CD4-positive, alpha-beta T cell (primary cell): Measurements from ENCODE around the gene PRKG1. TPM values are rescaled to one million over a fixed set of nuclear protein-coding genes. Genes with fewer than 3 reads are reported as not detected.

Experiments used
- ATAC-seq: fragments of 200-7000 bp; cut with Tn5 transposase; one replicate; pipeline ENCODE4 v1.10.0; 2022; ENCODE audit warnings: mild to moderate bottlenecking; ENCODE audit not compliant: poor library complexity
- CTCF ChIA-PET: fragments of 350-600 bp; sonication (Branson Sonifier 250); formaldehyde crosslinking; loops from one replicate; lab custom pipeline; 2021; ENCODE audit warnings: antibody characterized with exemption, inconsistent platforms; lab: Charles Lee
- POLR2A ChIA-PET: fragments of 350-600 bp; sonication (Branson Sonifier 250); formaldehyde crosslinking; loops from one replicate; lab custom pipeline; 2021; ENCODE audit warnings: antibody characterized with exemption, inconsistent platforms; lab: Charles Lee
- DNase-seq, 14 experiments: peaks; one replicate each; pipeline ENCODE4 v3.0.0-alpha.2; 2013 to 2020; ENCODE audit warnings: mixed read lengths in 2 of 14
- H3K27ac ChIP-seq, 2 donors: one replicate each; pipeline versions ENCODE4 v1.5.1 to v1.7.0; 2013; ENCODE audit warnings: low read length in 2 of 2, low read depth in 1 of 2, mild to moderate bottlenecking in 1 of 2
- H3K27me3 ChIP-seq, 2 experiments: 1 replicate in 1 of 2; 2 replicates in 1 of 2; pipeline versions ENCODE4 v1.6.1 to v1.7.0; 2013; ENCODE audit warnings: low read length in 2 of 2, control low read depth in 1 of 2, mild to moderate bottlenecking in 1 of 2, moderate library complexity in 1 of 2; ENCODE audit not compliant: insufficient read depth in 2 of 2, control insufficient read depth in 1 of 2
- H3K36me3 ChIP-seq: one replicate; pipeline ENCODE4 v1.6.1; 2013; ENCODE audit warnings: low read length, control low read depth; ENCODE audit not compliant: insufficient read depth
- H3K4me1 ChIP-seq: one replicate; pipeline ENCODE4 v1.6.1; 2013; ENCODE audit warnings: low read length, control low read depth; ENCODE audit not compliant: insufficient read depth
- H3K4me3 ChIP-seq: one replicate; pipeline ENCODE4 v1.5.1; 2013; ENCODE audit warnings: mild to moderate bottlenecking, low read length, moderate library complexity
- H3K9me3 ChIP-seq, 2 experiments: 1 replicate in 1 of 2; 2 replicates in 1 of 2; pipeline versions ENCODE4 v1.6.1 to v1.7.0; 2013; ENCODE audit warnings: low read length in 2 of 2, mild to moderate bottlenecking in 2 of 2, control low read depth in 1 of 2, moderate library complexity in 1 of 2; ENCODE audit not compliant: control insufficient read depth in 1 of 2, insufficient read depth in 1 of 2
- H3K27ac Mint-ChIP-seq: one replicate; pipeline ENCODE4 v1.8.0; 2020; ENCODE audit warnings: mixed read lengths
- H3K27me3 Mint-ChIP-seq: one replicate; pipeline ENCODE4 v1.8.0; 2021; ENCODE audit warnings: mixed read lengths
- H3K36me3 Mint-ChIP-seq: one replicate; pipeline ENCODE4 v1.8.0; 2021; ENCODE audit warnings: low read depth, mixed read lengths
- H3K4me1 Mint-ChIP-seq: one replicate; pipeline ENCODE4 v1.8.0; 2021; ENCODE audit warnings: low read depth, mixed read lengths
- H3K4me3 Mint-ChIP-seq: one replicate; pipeline ENCODE4 v1.8.0; 2020; ENCODE audit warnings: mild to moderate bottlenecking, mixed read lengths
- H3K9me3 Mint-ChIP-seq: one replicate; pipeline ENCODE4 v1.8.0; 2020; ENCODE audit warnings: mixed read lengths
- intact Hi-C, 2 experiments: fragments of 100-400 bp; cut with DNase I in 1 of 2; cut with micrococcal nuclease in 1 of 2; formaldehyde crosslinking; loops; one replicate each; pipeline versions ENCODE4 v1.15.1 to v1.9.0; 2023 to 2025; cut with DNase I, micrococcal nuclease
- total RNA-seq, 174 experiments: library from RNA in 2 of 174; stranded (reverse) in 2 of 174; gene quantifications; one replicate each; pipeline ENCODE4 v1.2.3 and lab custom pipeline; 2021 to 2026
- TF ChIP-seq, protein P1 (sequence below): fragments of 200-600 bp; IDR thresholded peaks from one replicate; pipeline ENCODE4 v1.8.0; 2022; ENCODE audit warnings: antibody characterized with exemption, mild to moderate bottlenecking

The PRKG1 gene
- total RNA-seq, 2 experiments from 2014 or later = 0.31 TPM; not detected in 1

DNA sequence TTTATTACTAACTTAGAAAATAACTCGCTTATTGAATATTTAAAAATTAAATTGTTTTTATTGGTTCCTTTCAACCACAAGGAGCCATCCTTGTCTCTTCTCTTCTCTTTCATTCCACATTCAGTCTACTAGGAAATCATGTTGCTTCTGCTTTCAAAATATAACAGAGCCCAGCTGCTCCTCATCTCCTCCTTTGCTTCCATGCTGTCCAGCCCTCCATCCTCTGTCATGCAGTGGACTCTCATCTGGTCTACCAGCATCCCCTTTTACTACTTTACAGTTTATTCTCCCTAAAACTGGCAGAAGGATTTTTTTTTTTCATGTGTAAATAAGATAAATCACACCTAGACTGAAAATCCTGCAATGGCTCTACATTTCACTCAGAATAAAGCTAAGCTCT lies 823.3 kb downstream of the PRKG1 start:
- H3K4me1 ChIP-seq = no peaks in the 10 kb centered on the region
- Mint-ChIP-seq H3K27me3 (peaks cover 3% of the 10 kb centered on the region), H3K27ac (no peak overlapping the region), H3K36me3 (no peaks in the 10 kb centered on the region), H3K4me1 (no peaks in the 10 kb centered on the region), H3K9me3 (no peaks in the 10 kb centered on the region), H3K4me3 (no peak overlapping the region)
- ChIA-PET POLR2A (no interaction called here), CTCF (no interaction called here)
- DNase-seq (no peak), ATAC-seq (no peak)
- H3K4me3 ChIP-seq = no peak overlapping the region
- H3K9me3 ChIP-seq = no peaks in the 10 kb centered on the region
- no peaks in the 10 kb centered on the region for H3K27me3 ChIP-seq
- intact Hi-C loops = no loop called here
- H3K36me3 ChIP-seq = no peaks in the 10 kb centered on the region
- no peak overlapping the region for H3K27ac ChIP-seq
- TF ChIP-seq, protein P1, sequence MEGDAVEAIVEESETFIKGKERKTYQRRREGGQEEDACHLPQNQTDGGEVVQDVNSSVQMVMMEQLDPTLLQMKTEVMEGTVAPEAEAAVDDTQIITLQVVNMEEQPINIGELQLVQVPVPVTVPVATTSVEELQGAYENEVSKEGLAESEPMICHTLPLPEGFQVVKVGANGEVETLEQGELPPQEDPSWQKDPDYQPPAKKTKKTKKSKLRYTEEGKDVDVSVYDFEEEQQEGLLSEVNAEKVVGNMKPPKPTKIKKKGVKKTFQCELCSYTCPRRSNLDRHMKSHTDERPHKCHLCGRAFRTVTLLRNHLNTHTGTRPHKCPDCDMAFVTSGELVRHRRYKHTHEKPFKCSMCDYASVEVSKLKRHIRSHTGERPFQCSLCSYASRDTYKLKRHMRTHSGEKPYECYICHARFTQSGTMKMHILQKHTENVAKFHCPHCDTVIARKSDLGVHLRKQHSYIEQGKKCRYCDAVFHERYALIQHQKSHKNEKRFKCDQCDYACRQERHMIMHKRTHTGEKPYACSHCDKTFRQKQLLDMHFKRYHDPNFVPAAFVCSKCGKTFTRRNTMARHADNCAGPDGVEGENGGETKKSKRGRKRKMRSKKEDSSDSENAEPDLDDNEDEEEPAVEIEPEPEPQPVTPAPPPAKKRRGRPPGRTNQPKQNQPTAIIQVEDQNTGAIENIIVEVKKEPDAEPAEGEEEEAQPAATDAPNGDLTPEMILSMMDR = no peak

DNA sequence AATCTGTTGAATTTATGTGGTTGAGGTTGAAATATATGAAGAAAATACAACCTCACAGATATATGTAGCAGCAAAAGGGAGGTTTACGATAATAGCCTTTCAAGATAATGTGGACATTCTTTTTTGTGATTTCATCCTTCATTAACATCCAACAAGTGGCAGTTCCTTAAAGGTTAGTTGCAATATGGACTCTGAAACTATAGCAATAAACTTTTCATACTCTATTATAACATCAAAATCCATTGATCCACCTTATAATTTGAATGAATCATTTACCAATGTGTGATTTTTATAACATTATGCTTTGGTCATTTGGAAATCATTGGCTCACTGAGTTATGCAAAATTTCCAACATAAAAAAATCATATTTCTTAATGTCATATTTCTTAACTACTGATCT lies 825.9 kb downstream of the PRKG1 start:
- Histone ChIP-seq H3K4me3 (no peak overlapping the region), H3K36me3 (no peaks in the 10 kb centered on the region), H3K4me1 (no peaks in the 10 kb centered on the region), H3K9me3 (no peaks in the 10 kb centered on the region), H3K27me3 (no peaks in the 10 kb centered on the region), H3K27ac (no peak overlapping the region)
- Mint-ChIP-seq H3K4me1 (no peaks in the 10 kb centered on the region), H3K4me3 (no peak overlapping the region), H3K27me3 (peaks cover 4% of the 10 kb centered on the region), H3K9me3 (no peaks in the 10 kb centered on the region), H3K27ac (no peak overlapping the region), H3K36me3 (no peaks in the 10 kb centered on the region)
- ATAC-seq (no peak), DNase-seq (no peak)
- TF ChIP-seq, protein P1 = no peak
- ChIA-PET CTCF (no interaction called here), POLR2A (no interaction called here)
- intact Hi-C loops = no loop called here

DNA sequence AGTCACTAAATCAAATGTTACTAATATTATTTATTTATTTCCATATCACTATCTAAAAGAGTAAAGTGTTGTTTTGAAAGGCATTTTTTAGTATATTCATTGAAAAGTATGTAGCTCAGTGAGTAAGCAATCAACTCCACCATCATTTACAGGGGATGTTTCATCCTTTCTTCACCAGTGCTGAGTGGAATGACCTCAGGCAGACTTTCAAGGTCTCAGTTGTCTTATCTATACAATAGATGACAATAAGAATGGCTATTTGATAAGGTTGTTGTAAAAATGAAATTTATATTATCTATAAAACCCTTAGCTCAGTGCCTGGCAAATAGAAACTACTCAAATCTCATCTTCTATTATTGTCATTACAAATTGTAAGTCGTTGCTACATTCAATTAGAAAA lies 829.4 kb downstream of the PRKG1 start:
- CTCF ChIA-PET = no interaction called here
- TF ChIP-seq, protein P1 = no peak

More for the DNA sequence above, 829.4 kb downstream of the PRKG1 start:
- no peak overlapping the region for H3K27ac ChIP-seq
- no peak overlapping the region for H3K4me3 Mint-ChIP-seq
- POLR2A ChIA-PET = no interaction called here
- DNase-seq = no peak
- H3K36me3 ChIP-seq = no peaks in the 10 kb centered on the region
- H3K27me3 Mint-ChIP-seq = peaks cover 4% of the 10 kb centered on the region
- ATAC-seq = no peak
- H3K36me3 Mint-ChIP-seq = no peaks in the 10 kb centered on the region
- H3K4me3 ChIP-seq = no peak overlapping the region
- no peaks in the 10 kb centered on the region for H3K4me1 ChIP-seq
- H3K27ac Mint-ChIP-seq = no peak overlapping the region
- intact Hi-C loops = no loop called here
- H3K4me1 Mint-ChIP-seq = no peaks in the 10 kb centered on the region
- no peaks in the 10 kb centered on the region for H3K27me3 ChIP-seq
- H3K9me3 Mint-ChIP-seq = no peaks in the 10 kb centered on the region
- no peaks in the 10 kb centered on the region for H3K9me3 ChIP-seq
